B cell (primary cell): ENCODE measurements around the gene EHBP1. TPM values are rescaled to one million over a fixed set of nuclear protein-coding genes. Genes with fewer than 3 reads are reported as not detected.

Source experiments
- ATAC-seq: fragments of 200-7000 bp; cut with Tn5 transposase; one replicate; pipeline ENCODE4 v1.10.0; 2021; ENCODE audit warnings: low read depth, mild to moderate bottlenecking, moderate number of reproducible peaks, moderate library complexity
- CTCF ChIA-PET: fragments of 350-600 bp; sonication (Branson Sonifier 250); formaldehyde crosslinking; loops from one replicate; lab custom pipeline; 2021; ENCODE audit warnings: antibody characterized with exemption, inconsistent platforms; lab: Charles Lee
- POLR2A ChIA-PET: fragments of 350-600 bp; sonication (Branson Sonifier 250); formaldehyde crosslinking; loops from one replicate; lab custom pipeline; 2021; ENCODE audit warnings: antibody characterized with exemption; lab: Charles Lee
- DNase-seq: peaks from one replicate; pipeline ENCODE4 v3.0.0; 2013
- H2AFZ ChIP-seq: 2 replicates; pipeline ENCODE4 v1.6.1; 2012; ENCODE audit warnings: mild to moderate bottlenecking, low read depth, low read length; ENCODE audit not compliant: insufficient read depth, poor library complexity, severe bottlenecking
- H3K27ac ChIP-seq, 2 donors: 1 replicate in 1 of 2; 2 replicates in 1 of 2; pipeline ENCODE4 v1.5.1; 2012 to 2013; ENCODE audit warnings: low read length in 2 of 2, mild to moderate bottlenecking in 2 of 2, moderate library complexity in 1 of 2
- H3K27me3 ChIP-seq, 4 experiments: fragments of 200-600 bp in 1 of 4; sonication (generic) in 1 of 4; replicated peaks in 1 of 4; 1 replicate in 2 of 4; 2 replicates in 2 of 4; pipeline versions ENCODE4 v1.6.1 to v1.7.0; 2013 to 2016; ENCODE audit warnings: low read length in 3 of 4, mild to moderate bottlenecking in 2 of 4, mixed read lengths in 1 of 4, moderate library complexity in 1 of 4; ENCODE audit not compliant: insufficient read depth in 4 of 4, control insufficient read depth in 3 of 4; ENCODE audit errors: control extremely low read depth in 1 of 4
- H3K36me3 ChIP-seq, 2 experiments: replicated peaks in 1 of 2; 1 replicate in 1 of 2; 2 replicates in 1 of 2; pipeline versions ENCODE4 v1.6.1 to v1.7.1; 2013; ENCODE audit warnings: low read length in 1 of 2; ENCODE audit not compliant: insufficient read depth in 2 of 2, control insufficient read depth in 1 of 2; ENCODE audit errors: control extremely low read depth in 1 of 2, extremely low read depth in 1 of 2
- H3K4me1 ChIP-seq, 2 donors: fragments of 200-600 bp in 1 of 2; sonication (generic) in 1 of 2; 1 replicate in 1 of 2; 2 replicates in 1 of 2; pipeline versions ENCODE4 v1.5.1 to v1.6.1; 2013 to 2017; ENCODE audit warnings: low read length in 2 of 2; ENCODE audit not compliant: control insufficient read depth in 2 of 2, insufficient read depth in 2 of 2
- H3K4me2 ChIP-seq: replicated peaks from 2 replicates; pipeline ENCODE3; 2012; ENCODE audit warnings: mild to moderate bottlenecking, low read depth, low read length; ENCODE audit not compliant: poor library complexity, severe bottlenecking
- H3K4me3 ChIP-seq, 5 experiments: fragments of 200-600 bp in 1 of 5; sonication (generic) in 1 of 5; 1 replicate in 3 of 5; 2 replicates in 2 of 5; pipeline versions ENCODE4 v1.5.1 to v1.7.0; 2011 to 2016; ENCODE audit warnings: low read length in 4 of 5, mild to moderate bottlenecking in 4 of 5, low read depth in 2 of 5, control low read depth in 1 of 5, moderate library complexity in 1 of 5; ENCODE audit not compliant: insufficient read depth in 1 of 5; ENCODE audit errors: control extremely low read depth in 1 of 5, extremely low read depth in 1 of 5
- H3K79me2 ChIP-seq: fragments of 200-600 bp; sonication (generic); one replicate; pipeline ENCODE4 v1.6.0; 2016; ENCODE audit warnings: low read length; ENCODE audit not compliant: control insufficient read depth, insufficient read depth
- H3K9ac ChIP-seq: fragments of 200-600 bp; sonication (generic); 2 replicates; pipeline ENCODE4 v1.6.1; 2017; ENCODE audit warnings: mild to moderate bottlenecking, low read length, moderate library complexity
- H3K9me3 ChIP-seq, 3 donors: one replicate each; pipeline versions ENCODE4 v1.6.1 to v1.7.1; 2013; ENCODE audit warnings: low read length in 2 of 3; ENCODE audit not compliant: control insufficient read depth in 2 of 3, insufficient read depth in 1 of 3; ENCODE audit errors: control extremely low read depth in 1 of 3
- H4K20me1 ChIP-seq: 2 replicates; pipeline ENCODE4 v1.6.0; 2012; ENCODE audit warnings: mild to moderate bottlenecking, low read length; ENCODE audit not compliant: insufficient read depth, control insufficient read depth, poor library complexity, severe bottlenecking
- H3K27ac Mint-ChIP-seq: one replicate; pipeline ENCODE4 v1.8.0; 2021; ENCODE audit warnings: mixed read lengths
- H3K27me3 Mint-ChIP-seq: one replicate; pipeline ENCODE4 v1.8.0; 2021; ENCODE audit warnings: mixed read lengths
- H3K4me1 Mint-ChIP-seq: one replicate; pipeline ENCODE4 v1.8.0; 2021; ENCODE audit warnings: mixed read lengths
- H3K4me3 Mint-ChIP-seq: one replicate; pipeline ENCODE4 v1.8.0; 2021; ENCODE audit warnings: mixed read lengths
- H3K9me3 Mint-ChIP-seq: one replicate; pipeline ENCODE4 v1.8.0; 2022; ENCODE audit warnings: mixed read lengths; ENCODE audit not compliant: insufficient read depth
- CTCF ChIP-seq: fragments of 200-600 bp; IDR thresholded peaks from one replicate; pipeline ENCODE4 v1.8.0; 2022; ENCODE audit warnings: antibody characterized with exemption, mild to moderate bottlenecking
- EZH2 ChIP-seq: IDR thresholded peaks from 2 replicates; pipeline ENCODE4 v1.6.1; 2012; ENCODE audit warnings: borderline replicate concordance, low read depth, mild to moderate bottlenecking, moderate library complexity, low read length; ENCODE audit not compliant: insufficient read depth, poor library complexity, severe bottlenecking
- WGBS: methylation state at CpG from one replicate; pipeline ENCODE4 v1.1.5; 2013; ENCODE audit warnings: missing lambda C conversion rate; ENCODE audit not compliant: insufficient coverage; 5-methylcytosine and 5-hydroxymethylcytosine counted together
- intact Hi-C: fragments of 100-400 bp; cut with micrococcal nuclease; formaldehyde crosslinking; loops from one replicate; pipeline ENCODE4 v1.10.0; 2022
- polyA plus RNA-seq: library from polyadenylated mRNA; depleted of rRNA; stranded (reverse); fragments of >200 nt; gene quantifications from 2 replicates; pipeline ENCODE4 v1.2.3, GENCODE V29; 2012
- total RNA-seq, 2 donors: library from RNA; stranded (reverse); fragments of 120-200 nt in 1 of 2; gene quantifications; 1 replicate in 1 of 2; 2 replicates in 1 of 2; pipeline versions ENCODE4 v1.2.3 to v1.2.4, GENCODE V29; 2013 to 2022

Gene EHBP1
- total and polyA plus RNA-seq, 2 donors (not counting 1 experiment from before 2014, with no cell fraction given), result 8.8 to 34.7 TPM

- peaks cover 0 to 1% of the 10 kb centered on the region in 2 experiments for H3K36me3 ChIP-seq
- no peaks in the 10 kb centered on the region for H3K9me3 Mint-ChIP-seq
- WGBS, result 99% methylated on average over 14 of the region's 14 CpGs
Measured at GRCh38 chr2:62854600-62855514, 149.3 kb downstream of the EHBP1 start.

More at GRCh38 chr2:62854600-62855514, 149.3 kb downstream of the EHBP1 start:
- H3K9ac ChIP-seq, result no peak overlapping the region
- H3K27ac ChIP-seq, result no peak overlapping the region
- no peaks in the 10 kb centered on the region for H3K27me3 ChIP-seq
- H2AFZ ChIP-seq, result no peak overlapping the region
- Mint-ChIP-seq H3K27ac (no peak overlapping the region), H3K4me3 (no peak overlapping the region), H3K27me3 (no peaks in the 10 kb centered on the region), H3K4me1 (no peaks in the 10 kb centered on the region)
- H3K79me2 ChIP-seq, result no peaks in the 10 kb centered on the region
- H3K4me2 ChIP-seq, result no peak overlapping the region
- TF ChIP-seq CTCF, result no peak
- TF ChIP-seq EZH2, result no peak
- POLR2A ChIA-PET, result no interaction called here
- DNase-seq (no peak), ATAC-seq (no peak)
- CTCF ChIA-PET, result no interaction called here
- intact Hi-C loops, result no loop called here
- H3K4me3 ChIP-seq, result no peak overlapping the region
- no peaks in the 10 kb centered on the region for H3K9me3 ChIP-seq
- no peaks in the 10 kb centered on the region for H3K4me1 ChIP-seq
- no peaks in the 10 kb centered on the region for H4K20me1 ChIP-seq
